ENCODE data around the gene FUT6.

FUT6 gene

DNA sequence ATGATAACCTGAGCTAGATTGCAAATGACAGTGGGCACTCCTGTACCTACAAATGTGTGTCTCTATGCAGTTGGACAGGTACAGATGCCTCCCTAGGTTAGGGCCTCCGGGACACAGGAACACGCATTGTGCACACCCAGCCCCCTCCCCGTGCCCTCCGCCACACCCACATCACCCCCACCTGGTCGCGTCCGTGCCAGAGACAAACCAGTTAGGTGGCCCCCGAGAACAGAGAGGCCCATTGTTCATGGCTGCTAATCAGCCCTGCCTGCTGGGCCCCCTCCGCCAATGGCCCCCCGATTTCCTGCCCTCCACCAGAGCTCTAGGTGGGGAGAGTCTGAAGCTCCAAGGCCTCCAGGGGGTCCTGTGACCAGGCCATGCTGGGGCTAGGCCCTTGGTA, 20.9 kb downstream of the FUT6 start:
- H3K36me3 ChIP-seq (replicated peaks; ENCODE audit: low read depth, low read length) = no peaks in the 10 kb centered on the region
- TF ChIP-seq, protein P1, sequence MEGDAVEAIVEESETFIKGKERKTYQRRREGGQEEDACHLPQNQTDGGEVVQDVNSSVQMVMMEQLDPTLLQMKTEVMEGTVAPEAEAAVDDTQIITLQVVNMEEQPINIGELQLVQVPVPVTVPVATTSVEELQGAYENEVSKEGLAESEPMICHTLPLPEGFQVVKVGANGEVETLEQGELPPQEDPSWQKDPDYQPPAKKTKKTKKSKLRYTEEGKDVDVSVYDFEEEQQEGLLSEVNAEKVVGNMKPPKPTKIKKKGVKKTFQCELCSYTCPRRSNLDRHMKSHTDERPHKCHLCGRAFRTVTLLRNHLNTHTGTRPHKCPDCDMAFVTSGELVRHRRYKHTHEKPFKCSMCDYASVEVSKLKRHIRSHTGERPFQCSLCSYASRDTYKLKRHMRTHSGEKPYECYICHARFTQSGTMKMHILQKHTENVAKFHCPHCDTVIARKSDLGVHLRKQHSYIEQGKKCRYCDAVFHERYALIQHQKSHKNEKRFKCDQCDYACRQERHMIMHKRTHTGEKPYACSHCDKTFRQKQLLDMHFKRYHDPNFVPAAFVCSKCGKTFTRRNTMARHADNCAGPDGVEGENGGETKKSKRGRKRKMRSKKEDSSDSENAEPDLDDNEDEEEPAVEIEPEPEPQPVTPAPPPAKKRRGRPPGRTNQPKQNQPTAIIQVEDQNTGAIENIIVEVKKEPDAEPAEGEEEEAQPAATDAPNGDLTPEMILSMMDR (IDR thresholded peaks at IDR 0.05; ENCODE audit: low read depth, low read length) = no peak
- TF ChIP-seq EZH2phosphoT487 (IDR thresholded peaks at IDR 0.05; ENCODE audit: low read depth) = no peak
- no peak overlapping the region for H2AFZ ChIP-seq (ENCODE audit: low read depth, low read length)
- H3K9me3 ChIP-seq (ENCODE audit: insufficient read depth, low read length) = no peaks in the 10 kb centered on the region
- H3K9ac ChIP-seq (ENCODE audit: low read length) = no peak overlapping the region
- H3K4me3 ChIP-seq (ENCODE audit: low read length) = no peak overlapping the region
- H3K4me1 ChIP-seq (ENCODE audit: low read length) = no peaks in the 10 kb centered on the region
- H3K27me3 ChIP-seq (ENCODE audit: low read depth, low read length) = peaks cover 11% of the 10 kb centered on the region; the same call in 1 of the 2 replicates
- H4K20me1 ChIP-seq (ENCODE audit: insufficient read depth, low read length) = 0 out of 2 replicates have a peak, but pooled peaks cover 2% of the 10 kb centered on the region
- H3K4me2 ChIP-seq (ENCODE audit: low read length) = no peak overlapping the region
- H3K27ac ChIP-seq (ENCODE audit: low read length) = no peak overlapping the region
- H3K79me2 ChIP-seq (ENCODE audit: low read length) = no peaks in the 10 kb centered on the region

DNA sequence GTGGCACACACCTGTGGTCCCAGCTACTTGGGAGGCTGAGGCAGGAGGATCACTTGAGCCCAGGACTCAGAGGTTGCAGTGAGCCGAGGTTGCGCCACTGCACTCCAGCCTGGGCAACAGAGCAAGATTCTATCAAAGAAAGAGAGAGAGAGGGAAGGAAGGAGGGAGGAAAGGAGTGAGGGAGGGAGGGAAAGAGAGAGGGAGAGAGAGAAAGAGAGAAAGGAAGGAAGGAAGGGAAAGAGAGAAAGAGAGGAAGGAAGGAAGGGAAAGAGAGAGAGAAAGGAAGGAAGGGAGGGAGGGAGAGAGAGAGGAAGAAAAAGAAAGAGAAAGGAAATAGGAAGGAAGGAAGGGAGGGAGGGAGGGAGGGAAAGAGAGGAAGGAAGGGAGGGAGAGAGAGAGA, 22.3 kb downstream of the FUT6 start:
- Histone ChIP-seq H3K36me3 (replicated peaks; ENCODE audit: low read depth, low read length) (no peaks in the 10 kb centered on the region), H3K9ac (ENCODE audit: low read length) (no peak overlapping the region), H2AFZ (ENCODE audit: low read depth, low read length) (no peak overlapping the region), H3K27me3 (ENCODE audit: low read depth, low read length) (peaks cover 11% of the 10 kb centered on the region; the same call in 1 of the 2 replicates), H3K27ac (ENCODE audit: low read length) (no peak overlapping the region), H4K20me1 (ENCODE audit: insufficient read depth, low read length) (0 out of 2 replicates have a peak, but pooled peaks cover 2% of the 10 kb centered on the region), H3K9me3 (ENCODE audit: insufficient read depth, low read length) (no peaks in the 10 kb centered on the region), H3K4me2 (ENCODE audit: low read length) (no peak overlapping the region), H3K79me2 (ENCODE audit: low read length) (no peaks in the 10 kb centered on the region), H3K4me1 (ENCODE audit: low read length) (no peaks in the 10 kb centered on the region), H3K4me3 (ENCODE audit: low read length) (no peak overlapping the region)
- no peak for TF ChIP-seq EZH2phosphoT487 (IDR thresholded peaks at IDR 0.05; ENCODE audit: low read depth)
- TF ChIP-seq, protein P1 (IDR thresholded peaks at IDR 0.05; ENCODE audit: low read depth, low read length) = no peak

DNA sequence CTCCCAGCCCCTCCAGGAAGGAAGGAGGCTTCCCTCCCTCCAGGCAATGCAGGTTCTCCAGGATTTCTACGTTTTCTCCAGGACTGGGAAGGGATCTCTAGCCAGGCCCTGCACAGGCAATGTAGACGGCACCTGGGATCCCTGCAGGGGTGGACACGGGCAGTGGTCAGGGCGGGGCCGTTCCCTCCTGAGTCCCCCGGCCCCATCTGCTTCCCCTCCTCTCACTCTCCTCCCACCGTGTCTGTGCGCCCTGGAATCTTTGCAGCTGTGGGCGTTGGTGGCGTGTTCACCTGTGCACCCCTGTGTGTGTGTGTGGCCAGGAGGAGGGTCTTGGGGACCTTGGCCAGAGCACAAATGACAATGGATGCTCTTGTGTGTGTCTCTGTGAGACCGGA, 24.7 kb downstream of the FUT6 start:
- H3K9me3 ChIP-seq (ENCODE audit: insufficient read depth, low read length) = no peaks in the 10 kb centered on the region
- no peak overlapping the region for H3K9ac ChIP-seq (ENCODE audit: low read length)
- no peak overlapping the region for H3K4me2 ChIP-seq (ENCODE audit: low read length)
- no peak for TF ChIP-seq EZH2phosphoT487 (IDR thresholded peaks at IDR 0.05; ENCODE audit: low read depth)
- H4K20me1 ChIP-seq (ENCODE audit: insufficient read depth, low read length) = 0 out of 2 replicates have a peak, but pooled peaks cover 2% of the 10 kb centered on the region
- no peak overlapping the region for H3K27ac ChIP-seq (ENCODE audit: low read length)
- no peaks in the 10 kb centered on the region for H3K4me1 ChIP-seq (ENCODE audit: low read length)
- H3K36me3 ChIP-seq (replicated peaks; ENCODE audit: low read depth, low read length) = no peaks in the 10 kb centered on the region
- H3K79me2 ChIP-seq (ENCODE audit: low read length) = no peaks in the 10 kb centered on the region
- no peak overlapping the region for H2AFZ ChIP-seq (ENCODE audit: low read depth, low read length)
- H3K27me3 ChIP-seq (ENCODE audit: low read depth, low read length) = peaks cover 11% of the 10 kb centered on the region; the same call in 1 of the 2 replicates
- H3K4me3 ChIP-seq (ENCODE audit: low read length) = no peak overlapping the region

DNA sequence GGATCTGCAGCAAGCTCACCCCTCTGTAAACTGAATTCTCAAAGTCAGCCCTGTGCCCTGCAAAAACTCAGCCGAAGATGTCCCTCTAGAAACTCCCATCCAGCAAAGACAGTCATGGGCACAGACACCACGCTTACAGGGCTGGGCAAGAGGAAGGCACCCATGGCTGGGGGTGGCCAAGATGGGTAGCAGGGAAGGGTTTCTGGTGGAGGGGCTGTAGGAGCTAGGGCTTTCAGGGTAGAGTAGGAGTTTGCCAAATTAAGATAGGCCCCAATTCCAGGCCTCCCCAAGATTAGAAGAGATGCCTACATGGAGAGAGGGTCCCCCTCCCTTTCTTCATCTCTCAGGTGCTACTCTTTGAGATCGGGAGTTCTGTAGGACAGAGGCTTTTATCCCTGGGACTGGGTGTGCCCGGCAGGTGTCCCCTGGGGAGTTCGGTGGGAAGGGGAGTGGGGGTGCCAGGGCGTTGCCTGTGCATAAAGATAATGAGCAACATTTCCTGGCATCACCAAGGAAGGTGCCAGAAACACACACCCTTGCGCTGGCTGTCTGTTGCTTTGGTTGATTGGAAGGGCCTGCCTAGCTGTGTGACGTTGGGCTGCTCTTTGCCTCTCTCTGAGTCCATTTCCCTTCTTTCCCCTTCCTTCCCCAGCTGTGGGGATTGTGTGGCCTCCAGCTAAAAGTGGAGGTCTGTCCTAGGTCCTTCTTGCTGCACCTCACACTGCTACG, 25.2 kb downstream of the FUT6 start:
- no peaks in the 10 kb centered on the region for H3K4me1 ChIP-seq (ENCODE audit: low read length)
- TF ChIP-seq, protein P1 (IDR thresholded peaks at IDR 0.05; ENCODE audit: low read depth, low read length) = no peak
- no peak for TF ChIP-seq EZH2phosphoT487 (IDR thresholded peaks at IDR 0.05; ENCODE audit: low read depth)
- H3K79me2 ChIP-seq (ENCODE audit: low read length) = no peaks in the 10 kb centered on the region
- H2AFZ ChIP-seq (ENCODE audit: low read depth, low read length) = no peak overlapping the region
- no peaks in the 10 kb centered on the region for H3K9me3 ChIP-seq (ENCODE audit: insufficient read depth, low read length)
- no peak overlapping the region for H3K27ac ChIP-seq (ENCODE audit: low read length)
- no peak overlapping the region for H3K4me3 ChIP-seq (ENCODE audit: low read length)
- 0 out of 2 replicates have a peak, but pooled peaks cover 2% of the 10 kb centered on the region for H4K20me1 ChIP-seq (ENCODE audit: insufficient read depth, low read length)
- H3K4me2 ChIP-seq (ENCODE audit: low read length) = no peak overlapping the region
- no peak overlapping the region for H3K9ac ChIP-seq (ENCODE audit: low read length)
- H3K27me3 ChIP-seq (ENCODE audit: low read depth, low read length) = peaks cover 11% of the 10 kb centered on the region; the same call in 1 of the 2 replicates
- H3K36me3 ChIP-seq (replicated peaks; ENCODE audit: low read depth, low read length) = no peaks in the 10 kb centered on the region
